ENCODE measurements around the gene FAM193B. TPM values are rescaled to one million over a fixed set of nuclear protein-coding genes. Genes with fewer than 3 reads are reported as not detected.

Gene FAM193B
- total and polyA plus RNA-seq, 2 of the 13 experiments (the other 11 are each of a cell fraction or from before 2014, with no cell fraction given) = 21.2 to 40.9 TPM

DNA sequence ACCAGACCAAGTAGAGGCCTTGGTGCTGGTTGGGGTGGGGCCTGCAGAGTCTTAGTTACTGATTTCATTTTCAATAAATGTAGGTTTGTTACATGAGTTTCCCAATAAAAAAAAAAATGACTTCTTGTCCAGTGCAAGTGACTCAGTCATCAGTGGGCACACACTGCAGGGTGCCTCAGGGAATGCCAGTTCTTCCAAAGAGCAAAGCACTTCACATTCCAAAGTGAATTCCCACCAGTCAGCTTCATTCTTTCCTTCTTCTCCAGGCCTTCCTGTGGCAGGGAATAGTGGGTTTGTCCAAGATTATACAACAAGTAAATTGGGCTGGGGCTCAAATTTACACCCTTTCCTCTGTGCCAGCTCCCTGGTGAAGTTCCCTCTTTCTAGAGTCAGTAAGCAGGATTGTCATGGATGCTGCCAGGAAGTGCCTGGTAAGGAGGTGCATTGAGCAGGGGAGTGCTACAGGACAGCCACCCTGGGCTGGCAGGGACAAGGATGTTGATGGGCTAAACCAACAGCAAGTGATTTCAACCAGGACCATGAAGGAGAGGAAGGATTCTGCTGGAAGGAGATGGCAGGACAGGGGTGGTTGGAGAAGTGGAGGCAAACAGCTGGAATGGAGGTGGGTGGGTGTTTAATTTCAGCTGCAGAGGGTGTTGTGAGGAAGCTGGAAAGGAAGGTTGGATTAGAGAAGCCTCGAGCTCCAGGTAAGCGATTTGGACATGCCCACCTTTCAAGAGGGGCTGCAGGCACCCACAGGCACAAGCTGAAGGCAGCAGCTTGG is 41.8 kb upstream of the FAM193B start (continued):
- TF ChIP-seq, protein P1, sequence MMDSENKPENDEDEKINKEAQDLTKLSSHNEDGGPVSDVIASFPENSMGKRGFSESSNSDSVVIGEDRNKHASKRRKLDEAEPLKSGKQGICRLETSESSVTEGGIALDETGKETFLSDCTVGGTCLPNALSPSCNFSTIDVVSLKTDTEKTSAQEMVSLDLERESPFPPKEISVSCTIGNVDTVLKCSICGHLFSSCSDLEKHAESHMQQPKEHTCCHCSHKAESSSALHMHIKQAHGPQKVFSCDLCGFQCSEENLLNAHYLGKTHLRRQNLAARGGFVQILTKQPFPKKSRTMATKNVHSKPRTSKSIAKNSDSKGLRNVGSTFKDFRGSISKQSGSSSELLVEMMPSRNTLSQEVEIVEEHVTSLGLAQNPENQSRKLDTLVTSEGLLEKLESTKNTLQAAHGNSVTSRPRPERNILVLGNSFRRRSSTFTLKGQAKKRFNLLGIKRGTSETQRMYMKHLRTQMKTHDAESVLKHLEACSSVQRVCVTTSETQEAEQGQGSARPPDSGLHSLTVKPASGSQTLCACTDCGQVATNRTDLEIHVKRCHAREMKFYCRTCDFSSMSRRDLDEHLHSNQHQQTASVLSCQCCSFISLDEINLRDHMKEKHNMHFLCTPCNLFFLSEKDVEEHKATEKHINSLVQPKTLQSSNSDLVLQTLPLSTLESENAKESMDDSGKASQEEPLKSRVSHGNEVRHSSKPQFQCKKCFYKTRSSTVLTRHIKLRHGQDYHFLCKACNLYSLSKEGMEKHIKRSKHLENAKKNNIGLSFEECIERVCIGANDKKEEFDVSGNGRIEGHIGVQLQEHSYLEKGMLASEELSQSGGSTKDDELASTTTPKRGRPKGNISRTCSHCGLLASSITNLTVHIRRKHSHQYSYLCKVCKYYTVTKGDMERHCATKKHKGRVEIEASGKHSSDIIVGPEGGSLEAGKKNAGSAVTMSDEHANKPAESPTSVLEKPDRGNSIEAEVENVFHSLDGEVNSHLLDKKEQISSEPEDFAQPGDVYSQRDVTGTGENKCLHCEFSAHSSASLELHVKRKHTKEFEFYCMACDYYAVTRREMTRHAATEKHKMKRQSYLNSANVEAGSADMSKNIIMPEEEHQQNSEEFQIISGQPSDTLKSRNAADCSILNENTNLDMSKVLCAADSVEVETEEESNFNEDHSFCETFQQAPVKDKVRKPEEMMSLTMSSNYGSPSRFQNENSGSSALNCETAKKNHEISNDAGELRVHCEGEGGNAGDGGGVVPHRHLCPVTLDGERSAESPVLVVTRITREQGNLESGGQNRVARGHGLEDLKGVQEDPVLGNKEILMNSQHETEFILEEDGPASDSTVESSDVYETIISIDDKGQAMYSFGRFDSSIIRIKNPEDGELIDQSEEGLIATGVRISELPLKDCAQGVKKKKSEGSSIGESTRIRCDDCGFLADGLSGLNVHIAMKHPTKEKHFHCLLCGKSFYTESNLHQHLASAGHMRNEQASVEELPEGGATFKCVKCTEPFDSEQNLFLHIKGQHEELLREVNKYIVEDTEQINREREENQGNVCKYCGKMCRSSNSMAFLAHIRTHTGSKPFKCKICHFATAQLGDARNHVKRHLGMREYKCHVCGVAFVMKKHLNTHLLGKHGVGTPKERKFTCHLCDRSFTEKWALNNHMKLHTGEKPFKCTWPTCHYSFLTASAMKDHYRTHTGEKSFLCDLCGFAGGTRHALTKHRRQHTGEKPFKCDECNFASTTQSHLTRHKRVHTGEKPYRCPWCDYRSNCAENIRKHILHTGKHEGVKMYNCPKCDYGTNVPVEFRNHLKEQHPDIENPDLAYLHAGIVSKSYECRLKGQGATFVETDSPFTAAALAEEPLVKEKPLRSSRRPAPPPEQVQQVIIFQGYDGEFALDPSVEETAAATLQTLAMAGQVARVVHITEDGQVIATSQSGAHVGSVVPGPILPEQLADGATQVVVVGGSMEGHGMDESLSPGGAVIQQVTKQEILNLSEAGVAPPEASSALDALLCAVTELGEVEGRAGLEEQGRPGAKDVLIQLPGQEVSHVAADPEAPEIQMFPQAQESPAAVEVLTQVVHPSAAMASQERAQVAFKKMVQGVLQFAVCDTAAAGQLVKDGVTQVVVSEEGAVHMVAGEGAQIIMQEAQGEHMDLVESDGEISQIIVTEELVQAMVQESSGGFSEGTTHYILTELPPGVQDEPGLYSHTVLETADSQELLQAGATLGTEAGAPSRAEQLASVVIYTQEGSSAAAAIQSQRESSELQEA (CRISPR knock-in tag; IDR thresholded peaks at IDR 0.05; ENCODE audit: not compliant biosample characterization) = no peak
- no peak for TF ChIP-seq ZNF343 (CRISPR knock-in tag; IDR thresholded peaks at IDR 0.05)
- TF ChIP-seq ZNF780A (CRISPR knock-in tag; IDR thresholded peaks at IDR 0.05) = no peak
